GM12878 (cell line): ENCODE measurements around the gene DYNLT5.

ENCODE experiments used
- FOS ChIP-seq: IDR thresholded peaks from 3 replicates; pipeline ENCODE4 v1.6.1; 2011; ENCODE audit warnings: borderline replicate concordance; ENCODE audit not compliant: insufficient read length; ENCODE audit errors: extremely low read depth
- NFYB ChIP-seq: IDR thresholded peaks from 2 replicates; pipeline ENCODE4 v1.6.1; 2011; ENCODE audit warnings: low read depth, mild to moderate bottlenecking, low read length, improper control_type of control experiment, moderate library complexity; ENCODE audit not compliant: insufficient read depth
- RELA ChIP-seq: fragments of 450-650 bp; IDR thresholded peaks from 2 replicates; pipeline ENCODE4 v1.8.0; 2014; ENCODE audit warnings: borderline replicate concordance; ENCODE audit not compliant: partially characterized antibody
- SUPT20H ChIP-seq: IDR thresholded peaks from 2 replicates; pipeline ENCODE4 v1.6.1; 2011; ENCODE audit warnings: low read depth, mild to moderate bottlenecking, low read length, moderate library complexity, borderline replicate concordance; ENCODE audit not compliant: control insufficient read depth
- USF2 ChIP-seq: IDR thresholded peaks from 2 replicates; pipeline ENCODE4 v1.6.1; 2011; ENCODE audit warnings: low read depth, low read length, improper control_type of control experiment, borderline replicate concordance

- TF ChIP-seq USF2 (no peak), RELA (no peak), FOS (no peak), SUPT20H (no peak), NFYB (no peak)
Measured at GRCh38 chr1:66752671-66753371, 562 bp downstream of the DYNLT5 start.
